DOHH2 (cell line): ENCODE results near the gene RBM48.

Source experiments
- EZH2phosphoT487 ChIP-seq: fragments of 200-600 bp; sonication (generic); IDR thresholded peaks from 2 replicates; pipeline ENCODE4 v1.6.1; 2017; ENCODE audit warnings: borderline replicate concordance, mild to moderate bottlenecking, antibody characterized with exemption, low read length, moderate library complexity, mixed read lengths
- TF ChIP-seq, protein P1 (sequence below): fragments of 200-600 bp; sonication (generic); IDR thresholded peaks from one replicate; pipeline ENCODE4 v1.5.1; 2014; ENCODE audit warnings: antibody characterized with exemption, mild to moderate bottlenecking, low read depth, low read length; ENCODE audit not compliant: poor library complexity, severe bottlenecking

DNA sequence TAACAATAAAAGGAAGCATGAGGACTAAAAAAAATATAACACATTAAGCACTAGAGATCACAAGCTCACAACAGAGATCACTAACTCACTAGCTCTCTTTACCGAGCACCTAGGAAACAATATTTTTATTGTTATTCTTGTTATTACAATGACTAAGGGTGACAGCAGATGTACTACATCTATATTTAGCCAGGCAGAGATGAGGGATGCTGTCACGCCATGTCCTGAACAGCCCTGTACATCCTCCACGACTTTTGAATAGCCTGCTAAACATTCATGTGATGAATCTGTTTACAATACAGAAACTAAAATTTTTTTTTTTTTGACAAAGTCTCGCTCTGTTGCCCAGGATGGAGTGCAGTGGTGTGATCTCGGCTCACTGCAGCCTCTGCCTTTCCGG lies 38.9 kb downstream of the RBM48 start:
- TF ChIP-seq, protein P1, sequence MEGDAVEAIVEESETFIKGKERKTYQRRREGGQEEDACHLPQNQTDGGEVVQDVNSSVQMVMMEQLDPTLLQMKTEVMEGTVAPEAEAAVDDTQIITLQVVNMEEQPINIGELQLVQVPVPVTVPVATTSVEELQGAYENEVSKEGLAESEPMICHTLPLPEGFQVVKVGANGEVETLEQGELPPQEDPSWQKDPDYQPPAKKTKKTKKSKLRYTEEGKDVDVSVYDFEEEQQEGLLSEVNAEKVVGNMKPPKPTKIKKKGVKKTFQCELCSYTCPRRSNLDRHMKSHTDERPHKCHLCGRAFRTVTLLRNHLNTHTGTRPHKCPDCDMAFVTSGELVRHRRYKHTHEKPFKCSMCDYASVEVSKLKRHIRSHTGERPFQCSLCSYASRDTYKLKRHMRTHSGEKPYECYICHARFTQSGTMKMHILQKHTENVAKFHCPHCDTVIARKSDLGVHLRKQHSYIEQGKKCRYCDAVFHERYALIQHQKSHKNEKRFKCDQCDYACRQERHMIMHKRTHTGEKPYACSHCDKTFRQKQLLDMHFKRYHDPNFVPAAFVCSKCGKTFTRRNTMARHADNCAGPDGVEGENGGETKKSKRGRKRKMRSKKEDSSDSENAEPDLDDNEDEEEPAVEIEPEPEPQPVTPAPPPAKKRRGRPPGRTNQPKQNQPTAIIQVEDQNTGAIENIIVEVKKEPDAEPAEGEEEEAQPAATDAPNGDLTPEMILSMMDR: no peak
- no peak for TF ChIP-seq EZH2phosphoT487
